HEK293T (cell line): ENCODE results near the gene MEF2A.
"Not testable (repeated sequence)": the region's sequence is repeated elsewhere in the genome, so short reads cannot be mapped to it uniquely, and the experiment has no call there.

ENCODE experiments used
- ARNT ChIP-seq: fragments of 450-650 bp; IDR thresholded peaks from 2 replicates; pipeline ENCODE4 v1.6.1; 2017; ENCODE audit warnings: mild to moderate bottlenecking
- BHLHE40 ChIP-seq: fragments of 450-650 bp; IDR thresholded peaks from 2 replicates; pipeline ENCODE4 v1.6.1; 2016; ENCODE audit warnings: mild to moderate bottlenecking, moderate library complexity, borderline replicate concordance
- ELF4 ChIP-seq: fragments of 450-650 bp; IDR thresholded peaks from 2 replicates; pipeline ENCODE4 v1.6.1; 2017; ENCODE audit warnings: antibody characterized with exemption
- FOXK2 ChIP-seq: fragments of 450-650 bp; IDR thresholded peaks from 2 replicates; pipeline ENCODE4 v1.6.1; 2016; ENCODE audit warnings: mild to moderate bottlenecking
- FOXM1 ChIP-seq: fragments of 450-650 bp; IDR thresholded peaks from 2 replicates; pipeline ENCODE4 v1.6.1; 2017; ENCODE audit warnings: mild to moderate bottlenecking, borderline replicate concordance
- LEF1 ChIP-seq: fragments of 450-650 bp; IDR thresholded peaks from 2 replicates; pipeline ENCODE4 v1.6.1; 2017; ENCODE audit warnings: mild to moderate bottlenecking, borderline replicate concordance
- NFRKB ChIP-seq: fragments of 450-650 bp; IDR thresholded peaks from 2 replicates; pipeline ENCODE4 v1.6.1; 2016; ENCODE audit warnings: mild to moderate bottlenecking, moderate library complexity
- SUZ12 ChIP-seq: fragments of 450-650 bp; IDR thresholded peaks from 2 replicates; pipeline ENCODE4 v1.6.1; 2016; ENCODE audit warnings: mild to moderate bottlenecking

- not testable (repeated sequence) for TF ChIP-seq FOXK2, FOXM1, NFRKB, ELF4, BHLHE40, ARNT, SUZ12, LEF1
These were observed 184.5 kb downstream of the MEF2A start for GRCh38 chr15:99750326-99750725.
